ENCODE data around the gene ZNF667.

ZNF667 gene

DNA sequence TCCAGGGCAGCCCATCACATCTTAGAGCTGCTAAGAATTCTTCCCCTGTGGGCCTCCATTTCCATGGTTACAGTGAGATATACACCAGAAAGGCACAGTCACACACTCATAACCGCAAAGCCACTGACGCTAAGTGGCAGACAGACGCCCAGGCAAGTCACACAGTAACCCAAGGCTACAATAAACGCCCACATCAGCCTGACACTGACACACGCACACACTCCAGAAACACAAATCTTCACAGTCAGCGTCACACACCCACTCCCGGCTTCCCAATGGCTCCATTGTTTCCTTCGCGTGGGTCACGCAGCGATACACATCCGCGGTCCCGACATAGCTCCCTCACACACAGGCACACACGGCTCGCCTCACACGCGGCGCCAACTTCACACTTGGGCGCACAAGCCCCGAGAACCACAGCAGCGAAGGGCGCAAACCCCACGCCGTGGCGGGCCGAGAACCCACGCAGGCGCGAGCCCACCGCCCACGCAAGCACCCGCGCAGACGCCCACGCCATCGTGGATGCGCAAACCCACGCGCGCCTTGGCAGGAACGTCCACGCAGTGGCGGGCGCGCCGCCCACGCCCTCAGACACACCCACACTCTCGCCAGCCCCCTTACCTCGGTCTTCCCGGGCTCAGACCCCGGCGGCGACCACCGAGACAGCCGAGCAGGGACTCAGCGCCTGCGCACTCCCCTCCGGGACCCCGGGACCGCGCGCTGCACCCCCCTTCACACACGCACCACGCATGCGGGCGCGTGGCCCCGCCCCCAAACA lies at the start of gene ZNF667:
TSS of gene ZNF667 (minus strand) at position 695 of the 778 bp plus-strand sequence. CDS start 14,975 bp downstream, outside the sequence.
- DNase-seq: peak; percentile 49

DNA sequence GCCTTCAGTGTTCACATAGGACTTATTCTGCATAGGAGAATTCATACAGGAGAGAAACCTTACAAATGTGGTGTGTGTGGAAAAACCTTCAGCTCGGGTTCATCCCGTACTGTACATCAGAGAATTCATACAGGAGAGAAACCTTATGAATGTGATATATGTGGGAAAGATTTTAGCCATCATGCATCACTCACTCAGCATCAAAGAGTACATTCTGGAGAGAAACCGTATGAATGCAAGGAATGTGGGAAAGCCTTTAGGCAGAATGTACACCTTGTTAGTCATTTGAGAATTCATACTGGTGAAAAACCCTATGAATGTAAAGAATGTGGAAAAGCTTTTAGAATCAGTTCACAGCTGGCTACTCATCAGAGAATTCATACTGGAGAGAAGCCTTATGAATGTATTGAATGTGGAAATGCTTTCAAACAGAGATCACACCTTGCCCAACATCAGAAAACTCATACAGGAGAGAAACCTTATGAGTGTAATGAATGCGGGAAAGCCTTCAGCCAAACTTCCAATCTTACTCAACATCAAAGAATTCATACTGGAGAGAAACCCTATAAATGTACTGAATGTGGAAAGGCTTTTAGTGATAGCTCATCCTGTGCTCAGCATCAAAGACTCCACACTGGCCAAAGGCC lies 48.2 kb upstream of the ZNF667 start:
- no peak for DNase-seq

GRCh38 chr19:56508290-56508778 lies 31.2 kb upstream of the ZNF667 start:
- no peak for DNase-seq

DNA sequence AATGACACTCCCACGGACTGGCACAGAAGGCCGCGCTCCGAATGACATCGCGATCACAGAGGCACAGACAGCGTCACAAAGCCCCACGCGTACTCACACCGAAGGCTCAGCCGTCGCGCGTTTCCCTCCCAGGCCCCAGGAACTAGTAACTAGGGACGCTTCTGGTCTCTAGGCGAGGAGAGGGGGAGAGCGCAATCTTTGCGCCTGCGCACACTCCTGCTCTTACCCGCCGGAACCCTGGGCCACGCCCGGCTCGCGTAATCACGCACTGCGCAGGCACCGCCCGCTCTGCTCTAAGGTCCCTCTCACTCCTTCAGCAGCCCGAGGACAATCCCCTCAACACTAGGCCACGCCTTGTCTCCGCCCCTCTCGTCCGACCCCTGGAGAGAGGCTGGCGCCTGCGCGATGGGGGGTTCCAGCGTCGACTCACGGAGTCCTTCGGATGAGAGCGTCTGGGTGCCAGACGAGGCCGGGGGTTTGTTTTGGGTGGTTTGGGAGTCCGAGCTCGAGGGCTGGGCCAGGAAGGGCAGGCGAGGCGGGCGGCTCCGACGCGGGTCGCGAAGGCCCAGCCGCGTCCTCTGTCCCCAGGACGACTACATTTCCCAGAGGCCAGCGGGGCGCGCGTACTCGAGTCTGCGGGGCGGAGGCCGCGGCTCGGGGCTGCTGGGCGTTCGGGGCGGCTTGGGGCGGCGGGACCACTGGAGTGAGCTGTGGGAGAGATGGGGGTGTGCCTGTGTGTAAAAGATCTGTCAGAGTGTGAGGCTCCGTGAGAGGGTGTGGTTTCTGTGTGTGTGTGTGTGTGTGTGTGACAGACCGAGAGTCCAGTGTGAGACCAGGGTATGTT lies 30.5 kb upstream of the ZNF667 start, which contains the start of gene ZNF471:
TSS of gene ZNF471 (plus strand) at position 410 of the 844 bp plus-strand sequence. CDS start 3,717 bp downstream, outside the sequence.
- peak; percentile 99 for DNase-seq

- no peak for DNase-seq
Measured at GRCh38 chr19:56504581-56504980, 27.4 kb upstream of the ZNF667 start.

GRCh38 chr19:56491399-56491798 lies 14.3 kb upstream of the ZNF667 start:
- DNase-seq: no peak

- DNase-seq: peak; percentile 96
Measured at GRCh38 chr19:56477429-56478338, 539 bp upstream of the ZNF667 start.

DNA sequence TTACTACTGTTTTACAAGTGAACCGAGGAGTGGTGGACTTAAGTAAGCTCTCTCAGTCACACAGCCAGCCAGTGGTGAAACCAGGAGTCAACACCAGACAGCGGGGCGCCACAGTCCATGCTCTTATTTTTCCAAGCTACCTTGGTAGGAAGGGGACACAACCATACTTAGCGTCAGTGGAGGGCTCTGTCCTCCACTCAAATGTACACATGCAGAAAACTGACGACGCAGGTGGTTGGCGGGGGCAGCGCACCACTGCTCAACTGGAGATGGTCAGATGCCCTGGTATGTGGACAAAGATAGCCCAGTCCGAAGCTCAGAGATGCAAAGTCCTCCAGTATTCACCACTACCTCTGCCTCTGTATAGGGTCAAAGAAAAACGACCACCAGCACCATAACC lies 1.1 kb downstream of the ZNF667 start:
- DNase-seq: no peak

DNA sequence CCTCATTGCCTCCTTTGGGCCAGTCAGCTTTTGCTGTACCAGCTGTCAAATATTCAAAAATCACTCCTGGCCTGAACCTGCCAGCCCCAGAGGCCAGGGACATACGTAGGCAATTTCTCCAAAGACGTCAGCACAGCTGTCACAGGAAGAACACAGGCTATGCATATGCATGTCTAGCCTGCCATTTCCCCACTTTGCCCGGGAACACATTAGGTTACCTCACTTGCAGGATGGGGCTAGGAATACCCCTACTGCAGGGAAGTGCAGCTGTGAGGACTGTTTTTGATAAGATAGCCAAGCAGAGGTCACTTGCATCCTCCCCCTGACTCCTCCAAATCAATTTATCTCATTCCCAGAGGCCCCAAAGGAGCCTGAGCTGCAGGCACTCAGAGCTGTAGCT lies 2.8 kb downstream of the ZNF667 start:
- DNase-seq: no peak

DNA sequence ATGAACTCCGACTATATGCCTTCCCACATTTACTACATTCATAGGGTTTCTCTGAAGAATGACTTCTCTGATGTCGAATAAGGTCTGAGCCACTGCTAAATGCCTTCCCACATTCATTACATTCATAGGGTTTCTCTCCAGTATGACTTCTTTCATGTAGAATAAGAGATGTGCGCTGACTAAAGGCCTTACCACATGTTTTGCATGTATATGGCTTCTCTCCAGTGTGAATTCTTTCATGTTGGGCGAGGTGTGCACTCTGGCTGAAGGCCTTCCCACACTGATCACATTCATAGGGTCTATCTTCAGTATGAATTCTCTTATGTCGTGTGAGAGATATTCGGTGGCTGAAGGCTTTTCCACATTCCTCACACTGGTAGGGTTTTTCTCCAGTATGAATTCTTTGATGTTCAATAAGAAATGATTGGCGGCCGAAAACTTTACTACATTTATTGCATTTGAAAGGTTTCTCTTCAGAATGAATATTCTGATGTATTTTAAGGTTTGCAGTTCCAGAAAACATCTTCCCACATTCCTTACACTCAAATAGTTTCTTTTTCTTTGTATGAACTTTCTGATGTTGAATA lies 35.8 kb downstream of the ZNF667 start:
- DNase-seq: no peak

GRCh38 chr19:56423985-56424353 lies 53.2 kb downstream of the ZNF667 start:
- no peak for DNase-seq

DNA sequence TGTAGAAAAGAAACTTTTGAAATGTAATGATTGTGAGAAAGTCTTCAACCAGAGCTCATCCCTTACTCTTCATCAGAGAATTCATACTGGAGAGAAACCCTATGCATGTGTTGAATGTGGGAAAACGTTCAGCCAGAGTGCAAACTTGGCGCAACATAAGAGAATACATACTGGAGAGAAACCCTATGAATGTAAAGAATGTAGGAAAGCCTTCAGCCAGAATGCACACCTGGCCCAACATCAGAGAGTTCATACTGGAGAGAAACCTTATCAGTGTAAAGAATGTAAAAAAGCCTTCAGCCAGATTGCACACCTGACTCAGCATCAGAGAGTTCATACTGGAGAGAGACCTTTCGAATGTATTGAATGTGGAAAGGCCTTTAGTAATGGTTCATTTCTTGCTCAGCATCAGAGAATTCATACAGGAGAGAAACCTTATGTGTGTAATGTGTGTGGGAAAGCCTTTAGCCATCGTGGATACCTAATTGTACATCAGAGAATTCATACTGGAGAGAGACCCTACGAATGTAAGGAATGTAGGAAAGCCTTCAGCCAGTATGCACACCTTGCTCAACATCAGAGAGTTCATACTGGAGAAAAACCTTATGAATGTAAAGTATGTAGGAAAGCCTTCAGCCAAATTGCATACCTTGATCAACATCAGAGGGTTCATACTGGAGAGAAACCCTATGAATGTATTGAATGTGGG lies 53.7 kb downstream of the ZNF667 start:
- DNase-seq: no peak

- no peak for DNase-seq
Measured at GRCh38 chr19:56405062-56405461, 72.1 kb downstream of the ZNF667 start.

GRCh38 chr19:56404705-56405056 lies 72.5 kb downstream of the ZNF667 start:
- DNase-seq: no peak

GRCh38 chr19:56403764-56404704 lies 73.1 kb downstream of the ZNF667 start, which contains the start of gene ZNF583:
Gene ZNF583, plus strand, starts transcription at chr19:56404332. Its CDS starts 2,783 bp downstream, at chr19:56407115.
- DNase-seq: peak; percentile 98

- no peak for DNase-seq
Measured at GRCh38 chr19:56403261-56403660, 73.9 kb downstream of the ZNF667 start.

DNA sequence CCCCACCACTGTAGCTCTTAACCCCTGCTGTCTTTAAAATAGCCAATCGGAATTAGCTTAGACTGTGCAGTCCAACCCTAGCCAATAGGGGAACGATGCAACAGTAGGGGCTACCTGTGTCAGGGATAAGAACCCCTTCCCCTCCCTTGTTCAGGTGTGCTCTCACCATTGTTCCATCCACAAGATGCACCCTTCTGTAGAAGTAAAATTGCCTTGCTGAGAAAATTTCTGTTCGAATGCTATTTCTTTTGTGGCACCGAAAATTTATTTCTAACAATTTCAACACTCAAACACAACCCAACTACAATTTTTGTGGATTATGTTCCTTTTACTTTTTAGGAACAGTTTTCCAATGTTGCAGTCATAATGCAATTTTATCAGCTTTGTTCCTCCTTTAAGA lies 76.7 kb downstream of the ZNF667 start:
- no peak for DNase-seq

GRCh38 chr19:56398809-56399208 lies 78.3 kb downstream of the ZNF667 start:
- DNase-seq: no peak

- DNase-seq: peak; percentile 96
Measured at GRCh38 chr19:56393119-56394012, 83.8 kb downstream of the ZNF667 start, which contains the start of gene ZNF582. Gene ZNF582, minus strand, starts transcription at chr19:56393534. Its CDS starts 1,782 bp downstream, at chr19:56391752.
